Natural killer cell (primary cell): ENCODE data around the gene NOL8. TPM values are rescaled to one million over a fixed set of nuclear protein-coding genes. Genes with fewer than 3 reads are reported as not detected.

ENCODE experiments used
- ATAC-seq, 3 donors: fragments of 150-1000 bp in 2 of 3; fragments of 200-7000 bp in 1 of 3; cut with Tn5 transposase; 1 replicate in 1 of 3; 2 replicates in 2 of 3; pipeline ENCODE4 v1.10.0; 2021; ENCODE audit warnings: mild to moderate bottlenecking in 2 of 3, moderate library complexity in 2 of 3
- DNase-seq, 2 donors: peaks; one replicate each; pipeline versions ENCODE4 v3.0.0 to v3.0.0-alpha.2; 2013 to 2021; ENCODE audit warnings: mixed read lengths in 1 of 2
- H3K27ac ChIP-seq: one replicate; pipeline ENCODE4 v1.5.1; 2013; ENCODE audit warnings: mild to moderate bottlenecking, low read length
- H3K27me3 ChIP-seq: one replicate; pipeline ENCODE4 v1.6.1; 2013; ENCODE audit warnings: low read length; ENCODE audit not compliant: control insufficient read depth, insufficient read depth
- H3K36me3 ChIP-seq: one replicate; pipeline ENCODE4 v1.6.1; 2013; ENCODE audit warnings: low read length; ENCODE audit not compliant: control insufficient read depth, insufficient read depth
- H3K4me1 ChIP-seq: one replicate; pipeline ENCODE4 v1.6.1; 2013; ENCODE audit warnings: low read length; ENCODE audit not compliant: control insufficient read depth, insufficient read depth
- H3K4me3 ChIP-seq: one replicate; pipeline ENCODE4 v1.5.1; 2013; ENCODE audit warnings: low read length
- H3K9me3 ChIP-seq: one replicate; pipeline ENCODE4 v1.6.1; 2013; ENCODE audit warnings: low read length; ENCODE audit not compliant: control insufficient read depth, insufficient read depth
- H3K27ac Mint-ChIP-seq, 2 donors: one replicate each; pipeline ENCODE4 v1.8.0; 2022; ENCODE audit warnings: mild to moderate bottlenecking in 2 of 2, mixed read lengths in 2 of 2, moderate library complexity in 1 of 2
- H3K27me3 Mint-ChIP-seq, 2 donors: one replicate each; pipeline ENCODE4 v1.8.0; 2022; ENCODE audit warnings: low read depth in 2 of 2, mixed read lengths in 2 of 2
- H3K36me3 Mint-ChIP-seq: one replicate; pipeline ENCODE4 v1.8.0; 2022; ENCODE audit warnings: mixed read lengths
- H3K4me1 Mint-ChIP-seq, 2 donors: one replicate each; pipeline ENCODE4 v1.8.0; 2022; ENCODE audit warnings: mixed read lengths in 2 of 2
- H3K4me3 Mint-ChIP-seq: one replicate; pipeline ENCODE4 v1.8.0; 2022; ENCODE audit warnings: mild to moderate bottlenecking, moderate library complexity, mixed read lengths
- H3K9me3 Mint-ChIP-seq, 2 donors: one replicate each; pipeline ENCODE4 v1.8.0; 2022; ENCODE audit warnings: mixed read lengths in 2 of 2
- CTCF ChIP-seq: fragments of 200-600 bp; IDR thresholded peaks from one replicate; pipeline ENCODE4 v1.8.0; 2022; ENCODE audit warnings: antibody characterized with exemption
- WGBS: methylation state at CpG from one replicate; pipeline ENCODE4 v1.1.7; 2013; ENCODE audit warnings: missing lambda C conversion rate; ENCODE audit not compliant: insufficient coverage; 5-methylcytosine and 5-hydroxymethylcytosine counted together
- intact Hi-C: fragments of 100-400 bp; cut with micrococcal nuclease; formaldehyde crosslinking; loops from one replicate; pipeline ENCODE4 v1.14.2; 2022
- total RNA-seq, 4 donors: library from RNA; stranded (reverse); fragments of 120-200 nt in 1 of 4; gene quantifications; one replicate each; pipeline versions ENCODE4 v1.2.3 to v1.2.4, GENCODE V29; 2013 to 2022

Gene NOL8
- total RNA-seq, 3 donors from 2014 or later (not counting 1 experiment from before 2014, with no cell fraction given), result 42.3 to 50.7 (median 46.7) TPM

GRCh38 chr9:92294297-92294676 lies 30.9 kb downstream of the NOL8 start:
- Histone ChIP-seq H3K27ac (peak overlapping the region; percentile 72), H3K4me3 (peak overlapping the region; percentile 89), H3K27me3 (no peaks in the 10 kb centered on the region), H3K9me3 (no peaks in the 10 kb centered on the region), H3K4me1 (peaks cover 16% of the 10 kb centered on the region), H3K36me3 (peaks cover 22% of the 10 kb centered on the region)
- peak overlapping the region; percentile 100 for H3K4me3 Mint-ChIP-seq
- TF ChIP-seq CTCF, result no peak
- no peaks in the 10 kb centered on the region for H3K9me3 Mint-ChIP-seq
- intact Hi-C loops, result no loop called here
- H3K27ac Mint-ChIP-seq, result peak overlapping the region; percentile 97 to 98
- peak in 1 of 2 donors; percentile 31 for DNase-seq
- no peaks in the 10 kb centered on the region for H3K27me3 Mint-ChIP-seq
- no peaks in the 10 kb centered on the region for H3K36me3 Mint-ChIP-seq
- H3K4me1 Mint-ChIP-seq, result peaks cover 36 to 40% of the 10 kb centered on the region in 2 donors
- no peak for ATAC-seq
- WGBS, result 18% methylated on average over 13 of the region's 13 CpGs

GRCh38 chr9:92293452-92294296 lies 31.5 kb downstream of the NOL8 start, which contains the start of gene IARS1:
IARS1 (minus strand) TSS chr9:92293697; CDS start chr9:92289419, 4,278 bp downstream.
- peak within 1 kb of the TSS; percentile 100 for H3K4me3 Mint-ChIP-seq
- TF ChIP-seq CTCF, result peak; percentile 40
- peak within 1 kb of the TSS; percentile 89 for H3K4me3 ChIP-seq
- no peaks in the 10 kb centered on the region for H3K27me3 ChIP-seq
- H3K4me1 Mint-ChIP-seq, result peaks cover 36 to 40% of the 10 kb centered on the region in 2 donors
- H3K9me3 ChIP-seq, result no peaks in the 10 kb centered on the region
- no peaks in the 10 kb centered on the region for H3K27me3 Mint-ChIP-seq
- peaks cover 16% of the 10 kb centered on the region for H3K4me1 ChIP-seq
- intact Hi-C loops, result loop anchor here (1.0 kb wide), 1 partner anchor 32 kb away; the partner anchor contains the start of genes CENPP and NOL8
- peaks cover under 1% of the 10 kb centered on the region for H3K36me3 Mint-ChIP-seq
- H3K36me3 ChIP-seq, result peaks cover 16% of the 10 kb centered on the region
- ATAC-seq (peak; percentile 92 to 99 (median 96)), DNase-seq (peak; percentile 99 to 100)
- H3K27ac Mint-ChIP-seq, result peak within 1 kb of the TSS; percentile 97 to 98
- H3K27ac ChIP-seq, result peak within 1 kb of the TSS; percentile 72
- WGBS, result under 1% methylated on average over 63 of the region's 63 CpGs
- no peaks in the 10 kb centered on the region for H3K9me3 Mint-ChIP-seq

- no peak for ATAC-seq
- intact Hi-C loops, result loop anchor here (1.0 kb wide), 1 partner anchor 32 kb away; the partner anchor contains the start of genes CENPP and NOL8
These were observed 32.1 kb downstream of the NOL8 start for GRCh38 chr9:92293075-92293354.

More at GRCh38 chr9:92293075-92293354, 32.1 kb downstream of the NOL8 start:
- peaks cover 36 to 40% of the 10 kb centered on the region in 2 donors for H3K4me1 Mint-ChIP-seq
- H3K9me3 ChIP-seq, result no peaks in the 10 kb centered on the region
- TF ChIP-seq CTCF, result no peak
- peaks cover 14% of the 10 kb centered on the region for H3K36me3 ChIP-seq
- peaks cover 16% of the 10 kb centered on the region for H3K4me1 ChIP-seq
- WGBS, result 0% methylated on average over 2 of the region's 5 CpGs
- peak overlapping the region; percentile 97 to 98 for H3K27ac Mint-ChIP-seq
- H3K4me3 ChIP-seq, result peak overlapping the region; percentile 89
- H3K36me3 Mint-ChIP-seq, result peaks cover 7% of the 10 kb centered on the region
- H3K27ac ChIP-seq, result no peak overlapping the region
- no peaks in the 10 kb centered on the region for H3K27me3 ChIP-seq
- no peaks in the 10 kb centered on the region for H3K27me3 Mint-ChIP-seq
- peak in 1 of 2 donors; percentile 13 for DNase-seq
- peak overlapping the region; percentile 100 for H3K4me3 Mint-ChIP-seq
- H3K9me3 Mint-ChIP-seq, result no peaks in the 10 kb centered on the region
